Activated gamma-delta T cell treated with anti-CD3 and anti-CD28 coated beads, Interleukin-2, amount 50 U/mL, for 16 hours (primary cell): ENCODE measurements around the gene PLCD4.

Experiments used
- DNase-seq: peaks from one replicate; pipeline ENCODE4 v3.0.0-alpha.2; 2020; ENCODE audit warnings: low read depth

The PLCD4 gene

GRCh38 chr2:218607436-218608115, at the start of gene PLCD4:
Gene PLCD4 (plus strand): TSS chr2:218607899. CDS start chr2:218615740, 7,841 bp downstream.
- DNase-seq, result no peak

- no peak for DNase-seq
Observed at GRCh38 chr2:218557941-218558340, 49.8 kb upstream of the PLCD4 start.

GRCh38 chr2:218558986-218559385, 48.7 kb upstream of the PLCD4 start:
- DNase-seq, result no peak

- DNase-seq, result no peak
Observed at GRCh38 chr2:218564056-218564455, 43.6 kb upstream of the PLCD4 start.

- DNase-seq, result no peak
Observed at GRCh38 chr2:218566296-218566695, 41.4 kb upstream of the PLCD4 start.

GRCh38 chr2:218567797-218568189, 39.9 kb upstream of the PLCD4 start:
- DNase-seq, result no peak

GRCh38 chr2:218568190-218569037, 39.3 kb upstream of the PLCD4 start, which contains the start of the genes CNOT9 and USP37:
Gene CNOT9 (plus strand): TSS chr2:218568839. CDS start chr2:218568955, 116 bp downstream.
Gene USP37 (minus strand): TSS chr2:218568351. CDS start chr2:218558653, 9,698 bp downstream.
- DNase-seq, result peak; percentile 100

GRCh38 chr2:218569038-218569431, 38.7 kb upstream of the PLCD4 start:
- DNase-seq, result peak; percentile 43

- no peak for DNase-seq
Observed at GRCh38 chr2:218569661-218570500, 37.8 kb upstream of the PLCD4 start.

GRCh38 chr2:218570850-218571249, 36.8 kb upstream of the PLCD4 start:
- DNase-seq, result no peak

- DNase-seq, result no peak
Observed at GRCh38 chr2:218576854-218577253, 30.8 kb upstream of the PLCD4 start.

- no peak for DNase-seq
Observed at GRCh38 chr2:218577482-218578220, 30.0 kb upstream of the PLCD4 start.

GRCh38 chr2:218578272-218578877, 29.3 kb upstream of the PLCD4 start:
- DNase-seq, result no peak

- no peak for DNase-seq
Observed at GRCh38 chr2:218582076-218582475, 25.6 kb upstream of the PLCD4 start.

- no peak for DNase-seq
Observed at GRCh38 chr2:218583983-218584850, 23.5 kb upstream of the PLCD4 start.

- no peak for DNase-seq
Observed at GRCh38 chr2:218585541-218585940, 22.2 kb upstream of the PLCD4 start.

- no peak for DNase-seq
Observed at GRCh38 chr2:218605432-218605831, 2.3 kb upstream of the PLCD4 start.

GRCh38 chr2:218615868-218616315, 8.2 kb downstream of the PLCD4 start:
- DNase-seq, result no peak

GRCh38 chr2:218618102-218618860, 10.6 kb downstream of the PLCD4 start:
- DNase-seq, result no peak
